Measurements from ENCODE around the gene TLR7.

The TLR7 gene

DNA sequence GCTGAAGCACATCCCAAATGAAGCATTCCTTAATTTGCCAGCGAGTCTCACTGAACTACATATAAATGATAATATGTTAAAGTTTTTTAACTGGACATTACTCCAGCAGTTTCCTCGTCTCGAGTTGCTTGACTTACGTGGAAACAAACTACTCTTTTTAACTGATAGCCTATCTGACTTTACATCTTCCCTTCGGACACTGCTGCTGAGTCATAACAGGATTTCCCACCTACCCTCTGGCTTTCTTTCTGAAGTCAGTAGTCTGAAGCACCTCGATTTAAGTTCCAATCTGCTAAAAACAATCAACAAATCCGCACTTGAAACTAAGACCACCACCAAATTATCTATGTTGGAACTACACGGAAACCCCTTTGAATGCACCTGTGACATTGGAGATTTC is 54.1 kb downstream of the TLR7 start:
- peak in 1 of 2 donors; percentile 16 for DNase-seq
- Histone ChIP-seq H4K8ac (ENCODE audit: low read depth, low read length) (no peak overlapping the region), H2BK120ac (ENCODE audit: insufficient read depth, low read length, poor library complexity) (no peak overlapping the region), H2AK5ac (ENCODE audit: low read length) (no peak overlapping the region), H3K4me3 (ENCODE audit: low read depth, low read length) (no peak overlapping the region), H3K27me3 (ENCODE audit: insufficient read depth, low read length) (no peaks in the 10 kb centered on the region), H4K12ac (ENCODE audit: low read depth, low read length) (no peak overlapping the region), H4K91ac (ENCODE audit: low read depth, low read length) (no peak overlapping the region), H3K36me3 (ENCODE audit: control insufficient read depth in 1 of 2, insufficient read depth in 2 of 2, low read length in 2 of 2) (no peaks in the 10 kb centered on the region), H2AFZ (ENCODE audit: insufficient read depth, low read length, poor library complexity) (no peak overlapping the region), H3K27ac (ENCODE audit: low read depth, low read length) (no peak overlapping the region), H3K4me2 (ENCODE audit: low read length) (no peak overlapping the region), H3K14ac (ENCODE audit: low read length) (no peak overlapping the region), H3K4ac (ENCODE audit: low read depth, low read length) (no peak overlapping the region), H3K9me3 (ENCODE audit: insufficient read depth, low read depth, low read length) (no peaks in the 10 kb centered on the region), H2BK12ac (ENCODE audit: low read length) (no peak overlapping the region), H3K23ac (ENCODE audit: low read length) (no peak overlapping the region), H3K4me1 (ENCODE audit: control insufficient read depth in 1 of 2, insufficient read depth in 2 of 2, low read length in 2 of 2) (no peaks in the 10 kb centered on the region), H3K9ac (ENCODE audit: low read length) (no peak overlapping the region), H3K18ac (ENCODE audit: low read length) (no peak overlapping the region), H2BK5ac (ENCODE audit: low read depth, low read length, poor library complexity) (no peak overlapping the region), H3K79me2 (ENCODE audit: control insufficient read depth, insufficient read depth, low read length, poor library complexity) (no peaks in the 10 kb centered on the region), H3K79me1 (ENCODE audit: low read length) (no peaks in the 10 kb centered on the region)
- no CpG with 5 or more reads among the region's 8 CpGs for WGBS (ENCODE audit: extremely low coverage, insufficient coverage, insufficient read length)

DNA sequence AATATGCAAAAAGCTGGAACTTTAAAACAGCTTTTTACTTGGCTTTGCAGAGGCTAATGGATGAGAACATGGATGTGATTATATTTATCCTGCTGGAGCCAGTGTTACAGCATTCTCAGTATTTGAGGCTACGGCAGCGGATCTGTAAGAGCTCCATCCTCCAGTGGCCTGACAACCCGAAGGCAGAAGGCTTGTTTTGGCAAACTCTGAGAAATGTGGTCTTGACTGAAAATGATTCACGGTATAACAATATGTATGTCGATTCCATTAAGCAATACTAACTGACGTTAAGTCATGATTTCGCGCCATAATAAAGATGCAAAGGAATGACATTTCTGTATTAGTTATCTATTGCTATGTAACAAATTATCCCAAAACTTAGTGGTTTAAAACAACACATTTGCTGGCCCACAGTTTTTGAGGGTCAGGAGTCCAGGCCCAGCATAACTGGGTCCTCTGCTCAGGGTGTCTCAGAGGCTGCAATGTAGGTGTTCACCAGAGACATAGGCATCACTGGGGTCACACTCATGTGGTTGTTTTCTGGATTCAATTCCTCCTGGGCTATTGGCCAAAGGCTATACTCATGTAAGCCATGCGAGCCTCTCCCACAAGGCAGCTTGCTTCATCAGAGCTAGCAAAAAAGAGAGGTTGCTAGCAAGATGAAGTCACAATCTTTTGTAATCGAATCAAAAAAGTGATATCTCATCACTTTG is 55.2 kb downstream of the TLR7 start:
- no CpG with 5 or more reads among the region's 10 CpGs for WGBS (ENCODE audit: extremely low coverage, insufficient coverage, insufficient read length)
- no peak overlapping the region for H4K8ac ChIP-seq (ENCODE audit: low read depth, low read length)
- no peak overlapping the region for H4K91ac ChIP-seq (ENCODE audit: low read depth, low read length)
- H3K4me3 ChIP-seq (ENCODE audit: low read depth, low read length), result no peak overlapping the region
- no peak overlapping the region for H3K9ac ChIP-seq (ENCODE audit: low read length)
- DNase-seq, result no peak
- H3K79me1 ChIP-seq (ENCODE audit: low read length), result no peaks in the 10 kb centered on the region
- H4K12ac ChIP-seq (ENCODE audit: low read depth, low read length), result no peak overlapping the region
- H3K4me2 ChIP-seq (ENCODE audit: low read length), result no peak overlapping the region
- no peak overlapping the region for H3K27ac ChIP-seq (ENCODE audit: low read depth, low read length)
- no peak overlapping the region for H2AK5ac ChIP-seq (ENCODE audit: low read length)
- no peak overlapping the region for H3K4ac ChIP-seq (ENCODE audit: low read depth, low read length)
- H2BK12ac ChIP-seq (ENCODE audit: low read length), result no peak overlapping the region
- H3K4me1 ChIP-seq (ENCODE audit: control insufficient read depth in 1 of 2, insufficient read depth in 2 of 2, low read length in 2 of 2), result no peaks in the 10 kb centered on the region
- H3K14ac ChIP-seq (ENCODE audit: low read length), result no peak overlapping the region
- no peak overlapping the region for H3K23ac ChIP-seq (ENCODE audit: low read length)
- H3K79me2 ChIP-seq (ENCODE audit: control insufficient read depth, insufficient read depth, low read length, poor library complexity), result no peaks in the 10 kb centered on the region
- no peak overlapping the region for H3K18ac ChIP-seq (ENCODE audit: low read length)
- no peaks in the 10 kb centered on the region for H3K9me3 ChIP-seq (ENCODE audit: insufficient read depth, low read depth, low read length)
- no peak overlapping the region for H2AFZ ChIP-seq (ENCODE audit: insufficient read depth, low read length, poor library complexity)
- H2BK120ac ChIP-seq (ENCODE audit: insufficient read depth, low read length, poor library complexity), result no peak overlapping the region
- no peaks in the 10 kb centered on the region for H3K27me3 ChIP-seq (ENCODE audit: insufficient read depth, low read length)
- no peak overlapping the region for H2BK5ac ChIP-seq (ENCODE audit: low read depth, low read length, poor library complexity)
- H3K36me3 ChIP-seq (ENCODE audit: control insufficient read depth in 1 of 2, insufficient read depth in 2 of 2, low read length in 2 of 2), result no peaks in the 10 kb centered on the region

DNA sequence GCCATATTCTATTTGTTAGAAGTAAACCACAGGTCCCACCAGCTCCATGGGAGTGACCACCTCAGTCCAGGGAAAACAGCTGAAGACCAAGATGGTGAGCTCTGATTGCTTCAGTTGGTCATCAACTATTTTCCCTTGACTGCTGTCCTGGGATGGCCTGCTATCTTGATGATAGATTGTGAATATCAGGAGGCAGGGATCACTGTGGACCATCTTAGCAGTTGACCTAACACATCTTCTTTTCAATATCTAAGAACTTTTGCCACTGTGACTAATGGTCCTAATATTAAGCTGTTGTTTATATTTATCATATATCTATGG is 55.7 kb downstream of the TLR7 start:
- Histone ChIP-seq H3K9ac (ENCODE audit: low read length) (no peak overlapping the region), H2BK5ac (ENCODE audit: low read depth, low read length, poor library complexity) (no peak overlapping the region), H3K27ac (ENCODE audit: low read depth, low read length) (no peak overlapping the region), H2BK120ac (ENCODE audit: insufficient read depth, low read length, poor library complexity) (no peak overlapping the region), H3K36me3 (ENCODE audit: control insufficient read depth in 1 of 2, insufficient read depth in 2 of 2, low read length in 2 of 2) (no peaks in the 10 kb centered on the region), H3K4me3 (ENCODE audit: low read depth, low read length) (no peak overlapping the region), H4K91ac (ENCODE audit: low read depth, low read length) (no peak overlapping the region), H3K4me2 (ENCODE audit: low read length) (no peak overlapping the region), H3K9me3 (ENCODE audit: insufficient read depth, low read depth, low read length) (no peaks in the 10 kb centered on the region), H2AFZ (ENCODE audit: insufficient read depth, low read length, poor library complexity) (no peak overlapping the region), H3K27me3 (ENCODE audit: insufficient read depth, low read length) (no peaks in the 10 kb centered on the region), H2AK5ac (ENCODE audit: low read length) (no peak overlapping the region), H3K18ac (ENCODE audit: low read length) (no peak overlapping the region), H3K23ac (ENCODE audit: low read length) (no peak overlapping the region), H3K79me1 (ENCODE audit: low read length) (no peaks in the 10 kb centered on the region), H2BK12ac (ENCODE audit: low read length) (no peak overlapping the region), H3K14ac (ENCODE audit: low read length) (no peak overlapping the region), H3K4ac (ENCODE audit: low read depth, low read length) (no peak overlapping the region), H3K79me2 (ENCODE audit: control insufficient read depth, insufficient read depth, low read length, poor library complexity) (no peaks in the 10 kb centered on the region), H4K12ac (ENCODE audit: low read depth, low read length) (no peak overlapping the region), H4K8ac (ENCODE audit: low read depth, low read length) (no peak overlapping the region), H3K4me1 (ENCODE audit: control insufficient read depth in 1 of 2, insufficient read depth in 2 of 2, low read length in 2 of 2) (no peaks in the 10 kb centered on the region)
- no peak for DNase-seq

DNA sequence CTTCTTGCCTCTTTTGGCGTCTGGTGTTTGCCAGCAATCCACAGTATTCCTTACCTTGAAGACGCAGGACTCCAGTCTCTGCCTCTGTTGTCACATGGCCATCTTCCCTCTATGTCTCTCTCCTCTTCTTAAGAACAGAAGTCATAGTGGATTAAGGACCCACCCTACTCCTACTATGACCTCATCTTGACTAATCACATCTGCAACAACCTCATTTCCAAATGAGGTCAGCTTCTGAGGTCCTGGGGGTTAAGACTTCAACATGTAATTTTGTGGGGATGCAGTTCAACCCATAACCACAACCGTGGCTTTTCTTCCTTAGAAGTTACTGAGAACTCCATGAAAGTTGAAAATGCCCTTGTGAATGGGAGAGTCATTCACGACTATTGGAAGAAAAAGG is 62.8 kb downstream of the TLR7 start:
- no peak overlapping the region for H3K23ac ChIP-seq (ENCODE audit: low read length)
- H3K4me1 ChIP-seq (ENCODE audit: control insufficient read depth in 1 of 2, insufficient read depth in 2 of 2, low read length in 2 of 2), result no peaks in the 10 kb centered on the region
- no peak overlapping the region for H4K12ac ChIP-seq (ENCODE audit: low read depth, low read length)
- no peak overlapping the region for H3K14ac ChIP-seq (ENCODE audit: low read length)
- H2BK5ac ChIP-seq (ENCODE audit: low read depth, low read length, poor library complexity), result no peak overlapping the region
- H3K27me3 ChIP-seq (ENCODE audit: insufficient read depth, low read length), result no peaks in the 10 kb centered on the region
- WGBS (ENCODE audit: extremely low coverage, insufficient coverage, insufficient read length), result no CpG with 5 or more reads among the region's 4 CpGs
- no peak for DNase-seq
- no peak overlapping the region for H2BK120ac ChIP-seq (ENCODE audit: insufficient read depth, low read length, poor library complexity)
- no peak overlapping the region for H3K27ac ChIP-seq (ENCODE audit: low read depth, low read length)
- H3K4me3 ChIP-seq (ENCODE audit: low read depth, low read length), result no peak overlapping the region
- H2AFZ ChIP-seq (ENCODE audit: insufficient read depth, low read length, poor library complexity), result no peak overlapping the region
- no peak overlapping the region for H3K4me2 ChIP-seq (ENCODE audit: low read length)
- H3K18ac ChIP-seq (ENCODE audit: low read length), result no peak overlapping the region
- no peaks in the 10 kb centered on the region for H3K36me3 ChIP-seq (ENCODE audit: control insufficient read depth in 1 of 2, insufficient read depth in 2 of 2, low read length in 2 of 2)
- H3K4ac ChIP-seq (ENCODE audit: low read depth, low read length), result no peak overlapping the region
- H3K9me3 ChIP-seq (ENCODE audit: insufficient read depth, low read depth, low read length), result peaks cover 1% of the 10 kb centered on the region
- no peak overlapping the region for H2BK12ac ChIP-seq (ENCODE audit: low read length)
- H4K91ac ChIP-seq (ENCODE audit: low read depth, low read length), result no peak overlapping the region
- H3K9ac ChIP-seq (ENCODE audit: low read length), result no peak overlapping the region
- no peaks in the 10 kb centered on the region for H3K79me1 ChIP-seq (ENCODE audit: low read length)
- H3K79me2 ChIP-seq (ENCODE audit: control insufficient read depth, insufficient read depth, low read length, poor library complexity), result no peaks in the 10 kb centered on the region
- H2AK5ac ChIP-seq (ENCODE audit: low read length), result no peak overlapping the region
- H4K8ac ChIP-seq (ENCODE audit: low read depth, low read length), result no peak overlapping the region

Data from trophoblast cell (in vitro differentiated cells and primary cell).